Neural progenitor cell (in vitro differentiated cells): Measurements from ENCODE around the gene RANGAP1. TPM values are rescaled to one million over a fixed set of nuclear protein-coding genes. Genes with fewer than 3 reads are reported as not detected.

Experiments used
- DNase-seq: peaks from one replicate; pipeline ENCODE4 v3.0.0-alpha.2; 2016; ENCODE audit warnings: low spot score
- H2AFZ ChIP-seq: fragments of 200-600 bp; sonication (generic); replicated peaks from 2 replicates; pipeline ENCODE4 v1.6.1; 2016; ENCODE audit warnings: antibody characterized with exemption
- H3F3A ChIP-seq: fragments of 200-600 bp; sonication (generic); 2 replicates; pipeline ENCODE4 v1.6.1; 2016; ENCODE audit warnings: antibody characterized with exemption, low read depth
- H3K27ac ChIP-seq: fragments of 200-600 bp; sonication (generic); 2 replicates; pipeline ENCODE4 v1.5.1; 2016; ENCODE audit warnings: mild to moderate bottlenecking
- H3K27me3 ChIP-seq: fragments of 200-600 bp; sonication (generic); 2 replicates; pipeline ENCODE4 v1.6.1; 2016; ENCODE audit warnings: mild to moderate bottlenecking, moderate library complexity
- H3K36me3 ChIP-seq: fragments of 200-600 bp; sonication (generic); 2 replicates; pipeline ENCODE4 v1.5.1; 2016
- H3K4me1 ChIP-seq: fragments of 200-600 bp; sonication (generic); 2 replicates; pipeline ENCODE4 v1.6.1; 2016; ENCODE audit warnings: mixed run types
- H3K4me2 ChIP-seq: fragments of 200-600 bp; sonication (generic); 2 replicates; pipeline ENCODE4 v1.6.1; 2016
- H3K4me3 ChIP-seq: fragments of 200-600 bp; sonication (generic); 2 replicates; pipeline ENCODE4 v1.5.1; 2016
- H3K79me2 ChIP-seq: fragments of 200-600 bp; sonication (generic); 2 replicates; pipeline ENCODE4 v1.6.1; 2016; ENCODE audit warnings: low read depth
- H3K9ac ChIP-seq: fragments of 200-600 bp; sonication (generic); 2 replicates; pipeline ENCODE4 v1.6.1; 2016
- H3K9me3 ChIP-seq: fragments of 200-600 bp; sonication (generic); 2 replicates; pipeline ENCODE4 v1.5.1; 2016; ENCODE audit warnings: low read depth
- H4K20me1 ChIP-seq: fragments of 200-600 bp; sonication (generic); 2 replicates; pipeline ENCODE4 v1.6.1; 2016; ENCODE audit warnings: low read depth
- H3K27ac Mint-ChIP-seq: 3 replicates; pipeline ENCODE4 v1.8.0; 2021; ENCODE audit warnings: mixed read lengths
- H3K27me3 Mint-ChIP-seq: 2 replicates; pipeline ENCODE4 v1.8.0; 2022; ENCODE audit warnings: low read depth, mild to moderate bottlenecking, inconsistent platforms, moderate library complexity, mixed read lengths; ENCODE audit not compliant: insufficient read depth
- H3K36me3 Mint-ChIP-seq: 3 replicates; pipeline ENCODE4 v1.8.0; 2021; ENCODE audit warnings: mixed read lengths
- H3K4me1 Mint-ChIP-seq: 3 replicates; pipeline ENCODE4 v1.8.0; 2021; ENCODE audit warnings: mixed read lengths
- H3K4me3 Mint-ChIP-seq: 3 replicates; pipeline ENCODE4 v1.8.0; 2021; ENCODE audit warnings: mild to moderate bottlenecking, moderate library complexity, mixed read lengths
- H3K9me3 Mint-ChIP-seq: 3 replicates; pipeline ENCODE4 v1.8.0; 2020; ENCODE audit warnings: mixed read lengths
- CTCF ChIP-seq: fragments of 200-600 bp; sonication (generic); IDR thresholded peaks from 2 replicates; pipeline ENCODE4 v1.5.1; 2017; ENCODE audit warnings: antibody characterized with exemption, mild to moderate bottlenecking
- EZH2 ChIP-seq: fragments of 200-600 bp; sonication (generic); IDR thresholded peaks from 2 replicates; pipeline ENCODE4 v1.6.1; 2017; ENCODE audit warnings: antibody characterized with exemption, mild to moderate bottlenecking, moderate library complexity
- EZH2phosphoT487 ChIP-seq: fragments of 200-600 bp; sonication (generic); IDR thresholded peaks from 2 replicates; pipeline ENCODE4 v1.6.1; 2017; ENCODE audit warnings: antibody characterized with exemption
- total RNA-seq: library from RNA; depleted of rRNA; stranded (reverse); fragments of >200 nt; gene quantifications from 2 replicates; pipeline ENCODE4 v1.2.3, GENCODE V29; 2015; ENCODE audit warnings: low replicate concordance

RANGAP1 gene
- total RNA-seq, 1 donor from 2014 or later: 53.4 TPM

- Histone ChIP-seq H4K20me1 (peaks cover 22% of the 10 kb centered on the region), H3K9ac (no peak overlapping the region), H3K4me2 (no peak overlapping the region), H3K27ac (no peak overlapping the region), H2AFZ (no peak overlapping the region), H3K4me3 (no peak overlapping the region), H3K27me3 (no peaks in the 10 kb centered on the region), H3K79me2 (peaks cover 75% of the 10 kb centered on the region), H3K36me3 (no peaks in the 10 kb centered on the region), H3K9me3 (no peaks in the 10 kb centered on the region), H3K4me1 (no peaks in the 10 kb centered on the region), H3F3A (peaks cover 5% of the 10 kb centered on the region)
- H3K4me3 Mint-ChIP-seq: no peak overlapping the region
- H3K36me3 Mint-ChIP-seq: peaks cover 13% of the 10 kb centered on the region
- DNase-seq: no peak
- H3K4me1 Mint-ChIP-seq: peaks cover 5% of the 10 kb centered on the region
- H3K9me3 Mint-ChIP-seq: no peaks in the 10 kb centered on the region
- no peak for TF ChIP-seq EZH2
- no peak for TF ChIP-seq CTCF
- no peak for TF ChIP-seq EZH2phosphoT487
- H3K27me3 Mint-ChIP-seq: no peaks in the 10 kb centered on the region
- no peak overlapping the region for H3K27ac Mint-ChIP-seq
These were observed 29.6 kb upstream of the RANGAP1 start for GRCh38 chr22:41315586-41315985.

- Histone ChIP-seq H3F3A (peaks cover 5% of the 10 kb centered on the region), H3K4me2 (no peak overlapping the region), H3K4me1 (no peaks in the 10 kb centered on the region), H3K9ac (no peak overlapping the region), H4K20me1 (peaks cover 18% of the 10 kb centered on the region), H3K79me2 (peaks cover 83% of the 10 kb centered on the region), H2AFZ (no peak overlapping the region), H3K9me3 (no peaks in the 10 kb centered on the region), H3K27me3 (no peaks in the 10 kb centered on the region), H3K4me3 (no peak overlapping the region), H3K27ac (no peak overlapping the region), H3K36me3 (no peaks in the 10 kb centered on the region)
- DNase-seq: no peak
- TF ChIP-seq EZH2 (no peak), CTCF (no peak), EZH2phosphoT487 (no peak)
- H3K9me3 Mint-ChIP-seq: no peaks in the 10 kb centered on the region
- no peak overlapping the region for H3K4me3 Mint-ChIP-seq
- H3K36me3 Mint-ChIP-seq: peaks cover 11% of the 10 kb centered on the region
- no peaks in the 10 kb centered on the region for H3K27me3 Mint-ChIP-seq
- H3K4me1 Mint-ChIP-seq: peaks cover 5% of the 10 kb centered on the region
- no peak overlapping the region for H3K27ac Mint-ChIP-seq
These were observed 28.8 kb upstream of the RANGAP1 start for GRCh38 chr22:41314821-41315220.

GRCh38 chr22:41311487-41311886 is 25.5 kb upstream of the RANGAP1 start:
- Mint-ChIP-seq H3K27ac (no peak overlapping the region), H3K4me1 (no peaks in the 10 kb centered on the region), H3K4me3 (no peak overlapping the region), H3K27me3 (no peaks in the 10 kb centered on the region), H3K36me3 (peaks cover 15% of the 10 kb centered on the region), H3K9me3 (no peaks in the 10 kb centered on the region)
- Histone ChIP-seq H3K4me3 (no peak overlapping the region), H3K27me3 (no peaks in the 10 kb centered on the region), H2AFZ (no peak overlapping the region), H4K20me1 (peaks cover 14% of the 10 kb centered on the region), H3K36me3 (no peaks in the 10 kb centered on the region), H3K79me2 (peaks cover 86% of the 10 kb centered on the region), H3K9ac (no peak overlapping the region), H3F3A (peaks cover 5% of the 10 kb centered on the region), H3K4me1 (no peaks in the 10 kb centered on the region), H3K27ac (no peak overlapping the region), H3K9me3 (no peaks in the 10 kb centered on the region), H3K4me2 (no peak overlapping the region)
- no peak for TF ChIP-seq CTCF
- TF ChIP-seq EZH2phosphoT487: no peak
- no peak for TF ChIP-seq EZH2
- DNase-seq: no peak
